AG10803 (cell line): ENCODE measurements around the gene HAUS3.

Experiments used
- DNase-seq: peaks from one replicate; pipeline ENCODE4 v3.0.0; 2010; ENCODE audit warnings: low read depth
- H3K4me3 ChIP-seq: 2 replicates; pipeline ENCODE4 v1.5.1; 2011; ENCODE audit warnings: mild to moderate bottlenecking, low read length, control low read depth
- TF ChIP-seq, protein P1 (sequence below): conservative IDR thresholded peaks from 2 replicates; pipeline ENCODE4 v1.5.1; 2011; ENCODE audit warnings: mild to moderate bottlenecking, low read length, control low read depth, inconsistent platforms

Gene HAUS3

DNA sequence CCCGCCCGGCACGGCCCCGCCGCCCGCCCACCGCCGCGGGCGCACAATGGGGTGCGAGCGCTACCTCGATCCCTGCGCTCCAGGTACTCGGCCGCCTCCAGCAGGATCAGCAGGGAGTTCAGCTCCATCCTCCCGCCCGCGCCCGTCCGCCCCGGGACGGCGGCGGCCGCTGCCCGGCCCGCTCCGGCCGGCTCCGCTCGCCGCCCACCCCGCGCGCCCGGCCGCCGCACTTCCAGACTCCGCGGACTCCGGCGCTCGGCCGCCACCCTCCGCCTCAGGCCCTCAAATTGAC lies 19.9 kb upstream of the HAUS3 start, which contains the start of gene MXD4:
Gene MXD4 (minus strand): TSS at position 257 of the 292 bp plus-strand sequence. CDS start 129 bp downstream, at position 128.
- peak within 1 kb of the TSS; percentile 84 for H3K4me3 ChIP-seq
- DNase-seq, result no peak
- TF ChIP-seq, protein P1, sequence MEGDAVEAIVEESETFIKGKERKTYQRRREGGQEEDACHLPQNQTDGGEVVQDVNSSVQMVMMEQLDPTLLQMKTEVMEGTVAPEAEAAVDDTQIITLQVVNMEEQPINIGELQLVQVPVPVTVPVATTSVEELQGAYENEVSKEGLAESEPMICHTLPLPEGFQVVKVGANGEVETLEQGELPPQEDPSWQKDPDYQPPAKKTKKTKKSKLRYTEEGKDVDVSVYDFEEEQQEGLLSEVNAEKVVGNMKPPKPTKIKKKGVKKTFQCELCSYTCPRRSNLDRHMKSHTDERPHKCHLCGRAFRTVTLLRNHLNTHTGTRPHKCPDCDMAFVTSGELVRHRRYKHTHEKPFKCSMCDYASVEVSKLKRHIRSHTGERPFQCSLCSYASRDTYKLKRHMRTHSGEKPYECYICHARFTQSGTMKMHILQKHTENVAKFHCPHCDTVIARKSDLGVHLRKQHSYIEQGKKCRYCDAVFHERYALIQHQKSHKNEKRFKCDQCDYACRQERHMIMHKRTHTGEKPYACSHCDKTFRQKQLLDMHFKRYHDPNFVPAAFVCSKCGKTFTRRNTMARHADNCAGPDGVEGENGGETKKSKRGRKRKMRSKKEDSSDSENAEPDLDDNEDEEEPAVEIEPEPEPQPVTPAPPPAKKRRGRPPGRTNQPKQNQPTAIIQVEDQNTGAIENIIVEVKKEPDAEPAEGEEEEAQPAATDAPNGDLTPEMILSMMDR, result no peak

DNA sequence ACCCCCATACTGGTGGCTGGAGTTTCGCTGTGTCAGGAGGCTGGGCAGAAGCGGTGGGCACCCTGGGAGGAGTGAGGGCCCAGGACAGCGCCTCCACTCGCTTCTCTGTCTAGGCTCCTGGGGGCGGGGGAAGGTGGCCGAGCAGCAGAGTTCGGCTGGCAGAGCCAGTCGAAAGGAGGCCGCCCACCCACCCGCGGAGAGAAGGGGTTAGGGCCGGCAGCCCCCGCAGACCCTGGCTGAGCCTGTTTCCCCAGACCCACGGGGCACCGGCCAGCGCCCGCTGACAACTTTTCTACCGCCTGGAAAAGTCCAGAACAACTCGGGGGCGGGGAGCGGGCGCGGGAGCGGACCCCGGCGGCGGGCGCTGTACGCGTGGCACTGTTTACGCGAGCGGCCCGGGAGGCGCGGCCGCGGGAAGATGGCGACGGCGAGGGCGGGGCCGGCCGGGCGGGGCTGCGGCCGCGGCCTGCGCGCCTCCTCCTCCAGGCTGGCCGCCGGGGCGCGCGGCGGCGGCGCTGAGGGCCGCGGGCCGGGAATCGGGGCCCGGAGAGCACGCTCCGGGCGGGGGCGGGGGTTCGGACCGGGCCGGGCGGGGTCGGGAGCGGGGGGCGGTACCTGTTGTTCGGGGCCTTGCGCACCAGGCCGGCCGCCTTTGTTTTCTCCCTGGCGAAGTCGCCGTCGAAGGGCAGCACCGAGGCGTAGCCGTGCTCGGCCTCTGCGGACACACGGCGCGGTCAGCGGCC lies 19.4 kb upstream of the HAUS3 start:
- TF ChIP-seq, protein P1, result no peak
- H3K4me3 ChIP-seq, result peak overlapping the region; percentile 84
- peak; percentile 53 for DNase-seq

DNA sequence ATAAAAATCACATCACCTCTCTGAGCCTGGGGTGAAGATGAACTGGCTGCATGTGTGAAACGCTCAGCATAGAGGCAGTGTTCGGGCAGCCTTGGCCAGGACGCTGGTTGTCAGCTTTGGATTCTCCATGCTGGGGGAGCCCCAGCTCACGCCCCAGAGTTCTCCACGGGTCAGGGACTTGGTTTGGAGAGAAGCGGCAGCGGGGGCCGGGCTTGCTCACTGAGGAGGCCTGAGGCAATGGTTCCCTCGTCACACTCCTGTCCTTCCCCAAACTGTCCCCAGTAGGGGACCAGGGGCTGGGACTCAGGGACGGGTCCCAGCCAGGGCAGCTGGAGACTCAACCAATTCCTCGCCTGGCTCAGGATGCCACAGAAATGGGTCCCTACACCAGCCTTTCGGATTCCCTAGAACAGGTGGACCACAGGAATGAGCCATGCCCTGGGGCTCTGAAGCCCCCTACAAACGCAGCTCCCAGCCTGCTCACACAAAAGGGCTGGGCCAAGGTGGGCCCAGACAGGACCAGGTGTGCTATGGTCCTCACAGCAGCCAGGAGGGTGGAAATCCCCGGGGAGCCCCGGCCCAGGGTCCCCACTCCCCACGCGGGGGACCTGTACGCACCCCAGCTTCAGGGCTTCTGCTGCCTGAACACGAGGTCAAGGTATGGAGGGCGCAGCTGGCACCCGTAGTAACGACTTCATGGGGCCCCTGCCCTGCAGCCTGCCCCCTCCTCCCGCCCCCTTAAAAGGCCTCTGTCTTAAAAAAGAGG lies 18.6 kb upstream of the HAUS3 start:
- peak overlapping the region; percentile 84 for H3K4me3 ChIP-seq
- DNase-seq, result no peak

DNA sequence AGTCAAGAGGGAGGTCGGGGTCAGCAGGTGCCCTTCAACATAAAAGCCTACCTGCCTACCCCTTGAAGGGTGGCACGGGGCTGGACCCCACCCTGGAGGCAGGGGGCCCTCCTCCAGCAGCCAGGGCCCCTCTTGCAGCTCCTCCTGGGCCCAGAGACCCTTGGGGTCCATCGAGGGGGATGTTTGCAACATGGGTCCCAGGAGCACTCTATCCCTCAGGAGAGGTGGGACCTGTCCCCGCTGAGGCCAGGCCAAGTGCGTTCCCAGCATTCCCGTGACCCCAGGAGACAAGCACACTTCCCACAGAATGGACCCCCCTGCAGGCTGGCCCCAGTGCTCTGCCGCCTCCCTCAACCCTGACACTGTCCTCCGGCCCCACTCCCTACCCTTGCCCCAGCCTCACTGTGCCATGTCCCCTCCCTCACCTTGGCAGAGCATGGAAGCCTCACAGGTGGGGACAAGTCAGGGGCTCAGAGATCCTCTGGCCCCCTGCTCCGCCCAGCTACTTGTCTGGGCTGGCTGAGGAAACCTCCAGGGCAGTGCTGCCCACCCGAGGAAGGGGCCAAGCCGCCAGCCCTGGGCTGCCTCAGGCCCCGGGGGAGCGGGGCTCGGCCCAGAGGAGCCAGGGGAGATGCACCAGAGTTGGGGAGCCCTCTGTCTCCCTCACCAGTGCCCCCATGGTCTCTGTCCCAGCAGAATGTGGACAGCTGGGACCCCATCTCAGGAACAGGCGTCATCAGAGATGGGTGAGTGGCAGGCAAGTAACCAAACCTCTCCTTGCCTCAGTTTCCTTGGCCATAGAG lies 17.8 kb upstream of the HAUS3 start:
- no peak for DNase-seq
- TF ChIP-seq, protein P1, result no peak
- peak overlapping the region; percentile 84 for H3K4me3 ChIP-seq

More for the DNA sequence above, 18.6 kb upstream of the HAUS3 start:
- TF ChIP-seq, protein P1, result no peak

DNA sequence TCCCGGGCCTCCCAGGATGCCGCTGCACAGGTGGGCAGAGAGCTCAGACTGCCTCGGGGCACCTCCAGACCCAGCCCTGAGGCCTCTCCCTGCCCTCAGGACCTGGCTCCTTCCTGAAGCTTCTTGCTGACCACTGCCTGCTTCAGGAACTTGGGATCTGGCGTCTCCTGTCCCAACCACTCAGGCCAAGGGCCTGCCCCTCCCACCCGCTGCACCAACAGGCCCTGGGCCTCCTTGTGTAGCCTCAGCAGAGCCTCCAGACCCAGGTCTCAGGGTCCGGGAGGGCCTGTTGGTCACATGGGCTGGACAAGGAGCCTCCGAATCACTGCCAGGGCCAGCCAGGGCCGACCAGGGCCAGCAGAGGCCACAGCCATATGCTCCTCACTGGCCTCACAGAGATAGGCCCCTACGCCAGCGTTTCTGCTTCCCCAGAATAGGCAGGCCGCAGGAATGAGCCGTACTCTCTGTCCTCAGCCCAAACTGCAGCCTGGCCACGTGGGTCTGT lies 17.2 kb upstream of the HAUS3 start:
- H3K4me3 ChIP-seq, result no peak overlapping the region; the same call in 1 of the 2 replicates
- no peak for DNase-seq
- TF ChIP-seq, protein P1, result no peak

DNA sequence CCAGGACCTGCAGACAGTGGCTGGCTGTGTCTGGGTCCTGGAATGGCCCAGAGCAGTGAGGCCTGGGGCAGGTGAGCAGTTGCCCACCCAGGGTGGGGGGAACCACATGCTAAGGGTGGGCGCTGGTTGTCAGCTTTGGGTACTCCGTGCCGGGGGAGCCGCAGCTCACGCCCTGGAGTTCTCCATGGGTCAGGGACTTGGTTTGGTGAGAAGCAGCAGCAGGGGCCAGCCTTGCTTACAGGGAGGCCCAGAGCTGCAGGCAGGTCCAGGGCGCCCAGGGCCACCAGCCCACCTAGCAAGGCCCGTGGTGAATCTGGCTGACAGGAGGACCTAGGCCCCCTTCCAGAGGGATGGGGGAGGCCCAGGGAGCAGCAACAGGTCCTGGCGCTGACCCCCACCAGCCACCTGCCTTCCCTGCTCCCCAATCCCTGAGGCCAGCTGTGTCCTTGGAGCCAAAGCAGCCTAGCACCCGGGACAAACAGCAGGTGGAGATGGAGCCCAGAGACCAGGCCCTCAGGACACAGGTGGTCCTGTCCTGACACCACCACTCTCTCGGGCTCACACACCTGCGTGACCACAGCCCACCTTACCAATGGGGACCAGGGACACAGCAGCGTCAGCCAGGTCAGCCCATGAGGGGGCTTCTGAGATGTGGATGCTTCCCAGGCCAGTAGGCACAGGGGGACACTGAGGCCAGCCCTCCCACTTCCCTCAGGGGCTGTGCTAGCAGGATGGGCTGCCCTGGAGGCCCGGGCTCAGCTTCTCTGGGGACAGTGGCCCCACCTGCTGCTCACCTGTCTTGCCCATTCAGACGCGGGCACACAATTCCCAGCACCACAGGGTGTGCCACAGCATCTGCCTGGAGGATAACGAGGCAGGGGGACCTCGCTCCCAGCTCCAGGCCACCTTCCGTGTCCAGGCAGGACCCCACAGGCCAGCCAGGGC lies 16.4 kb upstream of the HAUS3 start:
- no peak for DNase-seq
- TF ChIP-seq, protein P1, result no peak

More for the DNA sequence above, 16.4 kb upstream of the HAUS3 start:
- H3K4me3 ChIP-seq, result no peak overlapping the region
